T-cell (primary cell): ENCODE data around the gene ZNF14. TPM values are rescaled to one million over a fixed set of nuclear protein-coding genes. Genes with fewer than 3 reads are reported as not detected.
"Not testable (repeated sequence)": the region's sequence is repeated elsewhere in the genome, so short reads cannot be mapped to it uniquely, and the experiment has no call there.

Source experiments
- ATAC-seq, 4 experiments: fragments of 200-7000 bp in 3 of 4; fragments of 150-1000 bp in 1 of 4; cut with Tn5 transposase; replicated peaks in 1 of 4; 1 replicate in 3 of 4; 2 replicates in 1 of 4; pipeline ENCODE4 v1.10.0; 2021; ENCODE audit warnings: moderate library complexity in 3 of 4, mild to moderate bottlenecking in 2 of 4, moderate number of reproducible peaks in 1 of 4
- CTCF ChIA-PET, 2 donors: fragments of 300-600 bp; sonication (Branson Sonifier 250); formaldehyde crosslinking; loops; one replicate each; lab custom pipeline; 2022; ENCODE audit warnings: antibody characterized with exemption in 2 of 2; lab: Charles Lee
- POLR2A ChIA-PET, 2 donors: fragments of 300-600 bp; sonication (Branson Sonifier 250); formaldehyde crosslinking; loops; one replicate each; lab custom pipeline; 2022; ENCODE audit warnings: antibody characterized with exemption in 2 of 2; lab: Charles Lee
- DNase-seq, 35 experiments: peaks; one replicate each; pipeline versions ENCODE4 v3.0.0 to v3.0.0-alpha.2; 2013 to 2023
- H3K27ac ChIP-seq: one replicate; pipeline ENCODE4 v1.5.1; 2013; ENCODE audit warnings: low read length
- H3K27me3 ChIP-seq, 2 experiments: replicated peaks in 1 of 2; 1 replicate in 1 of 2; 2 replicates in 1 of 2; pipeline versions ENCODE4 v1.6.1 to v1.7.0; 2013; ENCODE audit warnings: low read length in 1 of 2, mixed read lengths in 1 of 2; ENCODE audit not compliant: control insufficient read depth in 2 of 2, insufficient read depth in 2 of 2; ENCODE audit errors: extremely low read depth in 1 of 2
- H3K36me3 ChIP-seq, 2 donors: 1 replicate in 1 of 2; 2 replicates in 1 of 2; pipeline versions ENCODE4 v1.6.1 to v1.7.0; 2013; ENCODE audit warnings: low read length in 1 of 2; ENCODE audit not compliant: control insufficient read depth in 2 of 2, insufficient read depth in 1 of 2; ENCODE audit errors: extremely low read depth in 1 of 2
- H3K4me1 ChIP-seq, 2 experiments: 1 replicate in 1 of 2; 2 replicates in 1 of 2; pipeline versions ENCODE4 v1.6.1 to v1.7.0; 2013; ENCODE audit warnings: low read length in 2 of 2, mixed read lengths in 1 of 2; ENCODE audit not compliant: insufficient read depth in 2 of 2, control insufficient read depth in 1 of 2; ENCODE audit errors: extremely low read depth in 1 of 2
- H3K4me3 ChIP-seq, 2 donors: 1 replicate in 1 of 2; 2 replicates in 1 of 2; pipeline versions ENCODE4 v1.5.1 to v1.7.0; 2013; ENCODE audit warnings: mild to moderate bottlenecking in 2 of 2, low read length in 1 of 2, moderate library complexity in 1 of 2; ENCODE audit not compliant: control insufficient read depth in 1 of 2; ENCODE audit errors: extremely low read depth in 1 of 2
- H3K9me3 ChIP-seq: 2 replicates; pipeline ENCODE4 v1.7.0; 2013
- H3K27ac Mint-ChIP-seq, 2 donors: one replicate each; pipeline ENCODE4 v1.8.0; 2020 to 2021; ENCODE audit warnings: mild to moderate bottlenecking in 2 of 2, mixed read lengths in 2 of 2
- H3K27me3 Mint-ChIP-seq, 2 donors: one replicate each; pipeline ENCODE4 v1.8.0; 2021 to 2022; ENCODE audit warnings: mixed read lengths in 2 of 2
- H3K36me3 Mint-ChIP-seq: one replicate; pipeline ENCODE4 v1.8.0; 2021; ENCODE audit warnings: mixed read lengths
- H3K4me1 Mint-ChIP-seq, 3 donors: one replicate each; pipeline ENCODE4 v1.8.0; 2020 to 2022; ENCODE audit warnings: mixed read lengths in 3 of 3, mild to moderate bottlenecking in 1 of 3
- H3K4me3 Mint-ChIP-seq, 3 donors: one replicate each; pipeline ENCODE4 v1.8.0; 2020 to 2022; ENCODE audit warnings: mild to moderate bottlenecking in 3 of 3, mixed read lengths in 3 of 3, moderate library complexity in 3 of 3
- H3K9me3 Mint-ChIP-seq, 3 donors: one replicate each; pipeline ENCODE4 v1.8.0; 2020 to 2022; ENCODE audit warnings: mixed read lengths in 3 of 3
- WGBS: methylation state at CpG from one replicate; pipeline ENCODE4 v1.1.5; 2013; ENCODE audit warnings: missing lambda C conversion rate; ENCODE audit not compliant: insufficient coverage; 5-methylcytosine and 5-hydroxymethylcytosine counted together
- total RNA-seq, 35 experiments: library from RNA in 6 of 35; stranded (reverse) in 6 of 35; fragments of 120-200 nt in 1 of 35; gene quantifications; one replicate each; pipeline versions ENCODE4 v1.2.1 to v1.2.4 and lab custom pipeline; 2013 to 2026

Gene ZNF14
- total RNA-seq, 5 donors from 2014 or later (not counting 1 experiment from before 2014, with no cell fraction given): 19.4 to 27.7 (median 21.7) TPM

DNA sequence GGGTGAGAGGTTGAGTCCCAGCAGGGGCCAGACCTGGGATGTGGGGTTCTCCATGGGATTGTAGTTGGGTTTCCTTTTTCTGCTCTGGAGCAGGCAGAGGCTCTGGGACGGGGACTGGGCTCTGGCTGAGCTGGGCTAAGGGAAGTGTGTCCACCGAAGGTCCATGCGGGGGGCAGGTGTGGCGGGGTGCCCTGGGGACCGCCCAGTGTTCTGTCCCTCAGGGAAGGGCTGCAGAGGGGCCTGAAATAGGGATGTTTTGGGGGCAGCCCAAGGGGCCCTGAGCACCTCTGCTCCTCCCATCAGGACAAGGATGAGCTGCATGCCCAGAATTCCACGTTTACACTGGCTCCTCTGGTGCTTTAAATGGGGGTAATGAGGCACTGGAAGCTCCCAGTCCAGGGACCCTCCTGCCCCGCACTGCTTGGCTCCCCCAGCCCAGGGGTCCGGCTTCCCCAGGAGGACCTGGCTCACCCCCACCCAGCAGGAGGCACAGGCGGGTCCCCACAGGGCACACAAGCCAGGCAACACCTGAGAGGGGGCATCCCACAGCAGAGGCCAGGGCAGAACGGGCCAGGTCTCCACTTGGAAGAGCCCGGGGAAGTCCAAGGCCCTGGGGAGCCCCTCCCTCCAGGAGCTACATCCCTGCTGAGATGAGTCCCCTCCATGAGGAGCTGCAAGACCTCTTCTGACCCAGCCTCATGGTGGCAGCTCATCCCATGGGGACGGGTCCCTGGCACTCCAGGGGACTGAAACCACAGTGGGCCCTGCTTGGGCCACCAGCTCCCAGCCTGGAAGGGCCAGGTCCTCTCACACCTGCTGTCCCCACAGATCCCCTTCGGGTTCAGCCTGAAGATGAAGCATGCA, 14.7 kb upstream of the ZNF14 start:
- Histone ChIP-seq H3K4me3 (no peak overlapping the region), H3K27ac (no peak overlapping the region), H3K36me3 (no peaks in the 10 kb centered on the region), H3K4me1 (no peaks in the 10 kb centered on the region), H3K27me3 (peaks cover 0 to 6% of the 10 kb centered on the region in 2 experiments), H3K9me3 (no peaks in the 10 kb centered on the region)
- CTCF ChIA-PET: no interaction called here
- POLR2A ChIA-PET: no interaction called here
- H3K4me3 Mint-ChIP-seq: no peak overlapping the region
- H3K36me3 Mint-ChIP-seq: no peaks in the 10 kb centered on the region
- ATAC-seq (no peak), DNase-seq (no peak)
- H3K27me3 Mint-ChIP-seq: no peaks in the 10 kb centered on the region
- no peaks in the 10 kb centered on the region for H3K4me1 Mint-ChIP-seq
- 83% methylated on average over 12 of the region's 13 CpGs for WGBS
- H3K9me3 Mint-ChIP-seq: no peaks in the 10 kb centered on the region
- no peak overlapping the region for H3K27ac Mint-ChIP-seq

DNA sequence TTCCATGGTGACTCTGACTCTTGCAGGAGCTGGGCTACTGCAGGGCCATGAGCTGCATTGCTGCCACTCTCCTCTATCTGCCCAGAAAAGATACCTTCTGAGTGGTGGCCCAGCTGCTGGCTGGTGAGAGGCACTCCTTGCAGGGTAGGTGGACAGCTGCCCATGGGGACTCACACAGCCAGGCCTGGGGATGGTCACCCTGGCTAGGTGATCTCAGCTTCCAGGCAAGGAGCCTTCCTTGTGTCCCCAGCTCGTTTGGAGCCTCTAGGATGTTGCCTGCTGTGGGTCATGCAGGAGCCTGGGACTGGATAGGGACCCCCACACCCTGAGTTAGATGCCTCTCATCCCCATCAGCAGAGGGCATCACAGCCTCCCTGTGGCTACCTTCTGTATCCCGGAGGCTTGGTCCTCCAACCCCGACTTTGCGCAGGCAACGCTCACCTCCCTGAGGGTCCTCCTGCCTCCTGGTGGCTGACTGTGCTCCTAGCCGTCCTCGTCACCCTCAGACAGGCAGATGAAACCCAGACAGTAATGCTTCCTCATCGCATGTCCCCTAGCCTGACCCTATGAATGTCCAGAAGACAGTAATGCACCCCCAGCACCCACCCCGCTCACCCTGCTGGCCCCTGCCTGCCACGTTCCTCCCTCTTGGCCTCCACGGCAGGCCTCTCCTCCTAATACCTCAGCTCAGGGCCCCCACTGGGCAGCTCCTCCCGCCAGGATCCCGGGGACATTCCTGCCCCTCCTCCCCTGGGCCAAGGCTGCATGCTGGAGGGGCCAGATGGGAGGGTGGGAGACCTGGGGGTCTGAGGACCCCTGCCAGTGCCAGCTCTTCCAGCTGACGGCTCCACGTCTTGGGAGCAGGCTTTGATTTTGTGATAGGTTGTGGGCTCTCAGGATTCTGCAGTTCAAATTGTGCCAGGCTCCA, 13.6 kb upstream of the ZNF14 start:
- ATAC-seq (no peak), DNase-seq (no peak)
- Histone ChIP-seq H3K4me1 (no peaks in the 10 kb centered on the region), H3K4me3 (no peak overlapping the region), H3K27ac (no peak overlapping the region), H3K36me3 (no peaks in the 10 kb centered on the region), H3K27me3 (peaks cover 0 to 6% of the 10 kb centered on the region in 2 experiments), H3K9me3 (no peaks in the 10 kb centered on the region)
- ChIA-PET CTCF (no interaction called here), POLR2A (no interaction called here)
- Mint-ChIP-seq H3K4me3 (no peak overlapping the region), H3K27me3 (no peaks in the 10 kb centered on the region), H3K36me3 (no peaks in the 10 kb centered on the region), H3K27ac (no peak overlapping the region), H3K4me1 (no peaks in the 10 kb centered on the region), H3K9me3 (no peaks in the 10 kb centered on the region)
- WGBS: 81% methylated on average over 10 of the region's 15 CpGs

DNA sequence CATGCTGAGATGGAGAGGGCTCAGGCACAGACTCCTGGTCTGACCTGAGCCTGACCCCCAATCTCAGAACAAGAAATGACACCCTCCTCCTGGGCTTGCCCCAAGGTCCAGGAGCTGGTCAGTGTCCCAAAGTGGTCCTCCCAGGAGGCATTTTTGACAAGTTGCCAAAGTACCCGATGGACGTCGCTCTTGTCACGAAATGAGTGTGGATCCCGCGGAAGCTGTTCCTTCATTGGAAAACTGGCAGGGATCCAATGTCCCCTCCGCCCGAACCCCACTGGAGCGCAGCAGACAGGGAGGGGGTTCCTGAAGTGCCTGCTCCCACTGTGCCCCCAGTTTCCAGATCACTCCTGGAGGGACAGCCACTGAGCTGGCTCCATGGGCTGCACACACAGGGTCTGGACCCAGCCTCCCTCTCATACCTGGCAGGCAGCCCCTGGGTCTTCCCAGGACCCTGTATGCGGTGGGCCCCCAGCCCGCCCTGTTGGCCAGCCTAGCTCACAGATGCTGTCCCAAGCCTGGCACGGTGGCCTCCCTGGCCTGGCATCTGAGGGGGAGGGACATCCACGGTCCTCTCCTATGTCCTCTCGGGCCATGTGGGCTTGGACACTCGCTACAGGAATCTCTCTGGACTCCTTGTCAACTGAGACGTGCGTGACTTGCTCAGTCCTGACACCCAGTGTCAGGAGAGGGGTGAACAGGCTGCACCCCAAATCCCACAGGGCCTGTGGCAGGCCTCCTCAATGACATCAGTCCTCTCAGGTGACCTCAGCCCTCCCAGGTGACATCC, 12.8 kb upstream of the ZNF14 start:
- ATAC-seq (peak in 3 of 4 experiments; percentile 19 to 37 (median 23)), DNase-seq (peak in 1 of 35 experiments; percentile 21)
- ChIA-PET CTCF (no interaction called here), POLR2A (no interaction called here)
- no peaks in the 10 kb centered on the region for H3K4me1 Mint-ChIP-seq
- H3K36me3 Mint-ChIP-seq: no peaks in the 10 kb centered on the region
- 86% methylated on average over 17 of the region's 17 CpGs for WGBS
- no peaks in the 10 kb centered on the region for H3K9me3 Mint-ChIP-seq
- Histone ChIP-seq H3K4me1 (no peaks in the 10 kb centered on the region), H3K27me3 (peaks cover 0 to 6% of the 10 kb centered on the region in 2 experiments), H3K9me3 (no peaks in the 10 kb centered on the region), H3K27ac (no peak overlapping the region), H3K4me3 (no peak overlapping the region), H3K36me3 (no peaks in the 10 kb centered on the region)
- no peaks in the 10 kb centered on the region for H3K27me3 Mint-ChIP-seq
- no peak overlapping the region for H3K27ac Mint-ChIP-seq
- no peak overlapping the region for H3K4me3 Mint-ChIP-seq

DNA sequence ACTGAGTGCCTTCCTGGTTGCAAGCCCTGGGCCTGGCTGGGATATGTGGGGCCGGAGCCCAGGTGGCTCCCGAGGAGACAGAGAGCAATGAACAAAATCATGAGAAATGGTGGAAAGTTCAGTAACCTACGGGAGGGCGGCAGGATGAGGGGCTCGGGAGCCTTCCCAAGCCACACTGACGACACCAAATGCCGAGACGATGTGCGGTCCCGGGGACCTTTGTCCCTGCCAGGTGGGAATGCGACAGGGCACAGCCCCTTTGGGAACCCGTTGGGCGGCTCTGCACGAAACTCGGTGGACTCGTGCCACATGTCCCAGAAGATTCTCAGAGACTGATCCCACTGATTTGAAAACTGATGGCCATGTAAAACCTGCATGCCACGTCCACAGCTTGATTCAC, 11.7 kb upstream of the ZNF14 start:
- H3K4me3 Mint-ChIP-seq: no peak overlapping the region
- CTCF ChIA-PET: no interaction called here
- WGBS: 94% methylated on average over 17 of the region's 17 CpGs
- no peaks in the 10 kb centered on the region for H3K36me3 Mint-ChIP-seq
- Histone ChIP-seq H3K27ac (no peak overlapping the region), H3K4me3 (no peak overlapping the region), H3K36me3 (no peaks in the 10 kb centered on the region), H3K27me3 (peaks cover 0 to 4% of the 10 kb centered on the region in 2 experiments), H3K9me3 (no peaks in the 10 kb centered on the region), H3K4me1 (no peaks in the 10 kb centered on the region)
- no peak overlapping the region for H3K27ac Mint-ChIP-seq
- ATAC-seq (no peak), DNase-seq (no peak)
- H3K27me3 Mint-ChIP-seq: no peaks in the 10 kb centered on the region
- POLR2A ChIA-PET: no interaction called here
- no peaks in the 10 kb centered on the region for H3K9me3 Mint-ChIP-seq
- no peaks in the 10 kb centered on the region for H3K4me1 Mint-ChIP-seq

- H3K4me1 ChIP-seq, POLR2A ChIA-PET, H3K9me3 Mint-ChIP-seq, H3K27ac ChIP-seq, H3K4me3 Mint-ChIP-seq, H3K4me1 Mint-ChIP-seq, H3K27me3 Mint-ChIP-seq, H3K27me3 ChIP-seq, H3K9me3 ChIP-seq, DNase-seq, H3K27ac Mint-ChIP-seq, H3K4me3 ChIP-seq, CTCF ChIA-PET, H3K36me3 ChIP-seq, ATAC-seq, H3K36me3 Mint-ChIP-seq: not testable (repeated sequence)
- WGBS: 67% methylated on average over 3 of the region's 6 CpGs
Observed at GRCh38 chr19:19743921-19744320, 11.0 kb upstream of the ZNF14 start.

GRCh38 chr19:19743176-19743575, 10.3 kb upstream of the ZNF14 start:
- no peak overlapping the region for H3K4me3 Mint-ChIP-seq
- WGBS: 88% methylated on average over 5 of the region's 6 CpGs
- Histone ChIP-seq H3K36me3 (no peaks in the 10 kb centered on the region), H3K4me3 (no peak overlapping the region), H3K9me3 (no peaks in the 10 kb centered on the region), H3K4me1 (no peaks in the 10 kb centered on the region), H3K27ac (no peak overlapping the region), H3K27me3 (peaks cover 0 to 4% of the 10 kb centered on the region in 2 experiments)
- H3K9me3 Mint-ChIP-seq: no peaks in the 10 kb centered on the region
- no peak overlapping the region for H3K27ac Mint-ChIP-seq
- H3K27me3 Mint-ChIP-seq: no peaks in the 10 kb centered on the region
- H3K36me3 Mint-ChIP-seq: no peaks in the 10 kb centered on the region
- no peaks in the 10 kb centered on the region for H3K4me1 Mint-ChIP-seq
- CTCF ChIA-PET: no interaction called here
- POLR2A ChIA-PET: no interaction called here
- DNase-seq (no peak), ATAC-seq (no peak)
